Kidney capillary endothelial cell (primary cell): ENCODE data around the gene PCDHGA9.
"Not testable (repeated sequence)": the region's sequence is repeated elsewhere in the genome, so short reads cannot be mapped to it uniquely, and the experiment has no call there.

ENCODE experiments used
- DNase-seq: peaks from one replicate; pipeline ENCODE4 v3.0.0-alpha.2; 2018; ENCODE audit warnings: low spot score

PCDHGA9 gene

DNA sequence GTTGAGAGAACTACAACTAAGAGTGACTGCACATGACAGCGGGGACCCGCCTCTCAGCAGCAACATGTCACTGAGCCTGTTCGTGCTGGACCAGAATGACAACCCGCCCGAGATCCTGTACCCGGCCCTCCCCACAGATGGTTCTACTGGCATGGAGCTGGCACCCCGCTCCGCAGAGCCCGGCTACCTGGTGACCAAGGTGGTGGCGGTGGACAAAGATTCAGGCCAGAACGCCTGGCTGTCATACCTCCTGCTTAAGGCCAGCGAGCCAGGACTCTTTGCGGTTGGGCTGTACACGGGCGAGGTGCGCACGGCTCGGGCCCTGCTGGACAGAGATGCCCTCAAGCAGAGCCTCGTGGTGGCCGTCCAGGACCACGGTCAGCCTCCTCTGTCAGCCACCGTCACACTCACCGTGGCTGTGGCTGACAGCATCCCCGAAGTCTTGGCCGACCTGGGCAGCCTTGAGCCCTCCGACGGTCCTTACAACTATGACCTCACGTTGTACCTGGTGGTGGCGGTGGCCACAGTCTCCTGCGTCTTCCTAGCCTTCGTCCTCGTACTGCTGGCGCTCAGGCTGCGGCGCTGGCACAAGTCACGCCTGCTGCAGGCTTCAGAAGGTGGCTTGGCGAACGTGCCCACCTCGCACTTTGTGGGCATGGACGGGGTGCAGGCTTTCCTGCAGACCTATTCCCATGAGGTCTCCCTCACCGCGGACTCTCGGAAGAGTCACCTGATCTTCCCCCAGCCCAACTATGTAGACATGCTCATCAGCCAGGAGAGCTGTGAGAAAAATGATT, 17.9 kb upstream of the PCDHGA9 start:
- no peak for DNase-seq

DNA sequence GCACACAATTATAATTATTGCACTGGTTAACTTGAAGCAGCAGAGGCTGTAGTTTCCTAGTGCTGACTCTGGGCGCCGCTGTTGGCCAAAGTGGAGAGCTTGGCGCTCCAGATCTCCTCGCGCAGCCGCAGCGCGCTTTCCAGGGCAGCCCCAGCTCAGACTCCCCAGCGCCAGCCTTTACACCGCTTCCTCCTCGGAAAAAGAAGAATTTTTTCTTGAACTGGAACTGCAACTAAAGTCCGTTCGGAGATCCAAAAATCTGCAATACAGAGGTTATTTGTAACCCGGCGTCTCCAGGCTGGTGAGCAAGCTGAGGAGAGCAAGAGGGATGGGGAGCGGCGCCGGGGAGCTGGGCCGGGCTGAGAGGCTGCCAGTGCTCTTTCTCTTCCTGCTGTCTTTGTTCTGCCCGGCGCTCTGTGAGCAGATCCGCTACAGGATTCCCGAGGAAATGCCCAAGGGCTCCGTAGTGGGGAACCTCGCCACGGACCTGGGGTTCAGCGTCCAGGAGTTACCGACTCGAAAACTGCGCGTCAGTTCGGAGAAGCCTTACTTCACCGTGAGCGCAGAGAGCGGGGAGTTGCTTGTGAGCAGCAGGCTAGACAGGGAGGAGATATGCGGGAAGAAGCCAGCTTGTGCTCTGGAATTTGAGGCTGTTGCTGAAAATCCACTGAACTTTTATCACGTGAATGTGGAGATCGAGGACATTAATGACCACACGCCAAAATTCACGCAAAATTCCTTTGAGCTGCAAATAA, 14.8 kb upstream of the PCDHGA9 start, which contains the start of gene PCDHGB4:
Gene PCDHGB4, plus strand, starts transcription at position 142 of the 755 bp plus-strand sequence. Its CDS starts 187 bp downstream, at position 329.
- DNase-seq, result not testable (repeated sequence)

DNA sequence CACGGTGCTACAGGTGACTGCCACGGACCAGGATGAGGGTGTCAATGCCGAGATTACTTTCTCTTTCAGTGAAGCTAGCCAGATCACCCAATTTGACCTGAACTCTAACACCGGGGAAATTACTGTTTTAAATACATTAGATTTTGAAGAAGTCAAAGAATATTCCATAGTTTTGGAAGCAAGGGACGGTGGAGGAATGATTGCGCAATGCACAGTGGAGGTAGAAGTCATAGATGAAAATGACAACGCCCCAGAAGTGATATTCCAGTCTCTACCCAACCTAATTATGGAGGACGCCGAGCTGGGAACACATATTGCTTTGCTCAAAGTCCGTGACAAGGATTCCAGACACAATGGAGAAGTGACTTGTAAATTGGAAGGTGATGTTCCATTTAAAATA, 13.9 kb upstream of the PCDHGA9 start:
- no peak for DNase-seq

DNA sequence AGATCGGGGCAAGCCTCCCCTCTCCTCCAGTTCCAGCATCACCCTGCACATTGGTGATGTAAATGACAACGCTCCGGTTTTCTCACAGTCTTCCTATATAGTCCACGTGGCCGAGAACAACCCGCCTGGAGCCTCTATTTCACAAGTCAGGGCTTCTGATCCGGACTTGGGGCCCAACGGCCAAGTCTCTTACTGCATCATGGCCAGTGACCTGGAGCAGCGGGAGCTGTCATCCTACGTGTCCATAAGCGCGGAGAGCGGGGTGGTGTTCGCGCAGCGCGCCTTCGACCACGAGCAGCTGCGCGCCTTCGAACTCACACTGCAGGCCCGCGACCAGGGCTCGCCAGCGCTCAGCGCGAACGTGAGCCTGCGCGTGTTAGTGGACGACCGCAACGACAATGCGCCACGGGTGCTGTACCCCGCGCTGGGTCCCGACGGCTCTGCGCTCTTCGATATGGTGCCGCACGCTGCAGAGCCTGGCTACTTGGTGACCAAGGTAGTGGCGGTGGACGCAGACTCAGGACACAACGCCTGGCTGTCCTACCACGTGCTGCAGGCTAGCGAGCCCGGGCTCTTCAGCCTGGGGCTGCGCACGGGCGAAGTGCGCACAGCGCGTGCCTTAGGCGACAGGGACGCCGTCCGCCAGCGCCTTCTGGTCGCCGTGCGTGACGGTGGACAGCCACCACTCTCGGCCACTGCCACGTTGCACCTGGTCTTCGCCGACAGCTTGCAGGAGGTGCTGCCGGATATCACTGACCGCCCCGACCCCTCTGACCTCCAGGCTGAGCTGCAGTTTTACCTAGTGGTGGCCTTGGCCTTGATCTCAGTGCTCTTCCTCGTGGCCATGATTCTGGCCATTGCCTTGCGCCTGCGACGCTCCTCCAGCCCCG, 13.2 kb upstream of the PCDHGA9 start:
- no peak for DNase-seq

DNA sequence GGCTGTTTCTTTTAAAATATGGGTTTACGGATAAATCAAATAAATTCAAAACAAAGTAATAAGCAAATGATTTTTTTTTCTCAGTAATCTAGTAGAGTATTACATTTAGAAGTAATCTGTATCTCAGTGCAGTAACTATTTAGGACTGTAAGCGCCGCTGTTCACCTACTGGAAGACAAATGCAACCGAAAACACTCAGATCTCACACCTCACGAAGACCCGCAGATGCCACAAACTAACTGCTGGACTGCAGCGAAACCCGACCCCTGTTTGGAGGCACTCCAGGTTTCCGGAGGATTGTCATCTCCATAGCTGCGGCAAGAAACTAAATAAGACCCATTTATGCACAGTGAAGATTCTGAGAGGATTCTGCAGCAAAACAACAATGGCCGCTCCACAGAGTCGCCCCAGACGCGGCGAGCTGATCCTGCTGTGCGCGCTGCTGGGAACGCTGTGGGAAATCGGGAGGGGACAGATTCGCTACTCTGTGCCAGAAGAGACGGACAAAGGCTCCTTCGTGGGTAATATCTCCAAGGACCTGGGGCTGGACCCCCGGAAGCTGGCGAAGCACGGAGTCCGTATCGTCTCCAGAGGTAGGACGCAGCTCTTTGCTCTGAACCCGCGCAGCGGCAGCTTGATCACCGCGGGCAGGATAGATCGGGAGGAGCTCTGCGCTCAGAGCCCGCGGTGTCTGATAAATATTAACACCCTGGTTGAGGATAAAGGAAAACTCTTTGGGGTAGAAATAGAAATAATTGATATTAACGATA, 10.0 kb upstream of the PCDHGA9 start, which contains the start of gene PCDHGA8:
Gene PCDHGA8, plus strand, starts transcription at position 205 of the 770 bp plus-strand sequence. Its CDS starts 181 bp downstream, at position 386.
- no peak for DNase-seq

DNA sequence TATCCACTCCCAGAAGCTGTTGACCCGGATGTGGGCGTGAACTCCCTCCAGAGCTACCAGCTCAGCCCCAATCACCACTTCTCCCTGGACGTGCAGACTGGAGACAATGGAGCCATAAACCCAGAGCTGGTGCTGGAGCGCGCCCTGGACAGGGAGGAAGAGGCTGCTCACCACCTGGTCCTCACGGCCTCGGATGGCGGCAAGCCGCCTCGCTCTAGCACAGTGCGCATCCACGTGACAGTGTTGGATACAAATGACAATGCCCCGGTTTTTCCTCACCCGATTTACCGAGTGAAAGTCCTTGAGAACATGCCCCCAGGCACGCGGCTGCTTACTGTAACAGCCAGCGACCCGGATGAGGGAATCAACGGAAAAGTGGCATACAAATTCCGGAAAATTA, 9.3 kb upstream of the PCDHGA9 start:
- DNase-seq, result no peak

DNA sequence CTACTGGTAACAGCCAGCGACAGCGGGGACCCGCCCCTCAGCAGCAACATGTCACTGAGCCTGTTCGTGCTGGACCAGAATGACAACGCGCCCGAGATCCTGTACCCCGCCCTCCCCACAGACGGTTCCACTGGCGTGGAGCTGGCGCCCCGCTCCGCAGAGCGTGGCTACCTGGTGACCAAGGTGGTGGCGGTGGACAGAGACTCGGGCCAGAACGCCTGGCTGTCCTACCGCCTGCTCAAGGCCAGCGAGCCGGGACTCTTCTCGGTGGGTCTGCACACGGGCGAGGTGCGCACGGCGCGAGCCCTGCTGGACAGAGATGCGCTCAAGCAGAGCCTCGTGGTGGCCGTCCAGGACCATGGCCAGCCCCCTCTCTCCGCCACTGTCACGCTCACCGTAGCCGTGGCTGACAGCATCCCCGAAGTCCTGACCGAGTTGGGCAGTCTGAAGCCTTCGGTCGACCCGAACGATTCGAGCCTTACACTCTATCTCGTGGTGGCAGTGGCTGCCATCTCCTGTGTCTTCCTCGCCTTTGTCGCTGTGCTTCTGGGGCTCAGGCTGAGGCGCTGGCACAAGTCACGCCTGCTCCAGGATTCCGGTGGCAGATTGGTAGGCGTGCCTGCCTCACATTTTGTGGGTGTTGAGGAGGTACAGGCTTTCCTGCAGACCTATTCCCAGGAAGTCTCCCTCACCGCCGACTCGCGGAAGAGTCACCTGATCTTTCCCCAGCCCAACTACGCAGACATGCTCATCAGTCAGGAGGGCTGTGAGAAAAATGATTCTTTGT, 8.0 kb upstream of the PCDHGA9 start:
- DNase-seq, result not testable (repeated sequence)

DNA sequence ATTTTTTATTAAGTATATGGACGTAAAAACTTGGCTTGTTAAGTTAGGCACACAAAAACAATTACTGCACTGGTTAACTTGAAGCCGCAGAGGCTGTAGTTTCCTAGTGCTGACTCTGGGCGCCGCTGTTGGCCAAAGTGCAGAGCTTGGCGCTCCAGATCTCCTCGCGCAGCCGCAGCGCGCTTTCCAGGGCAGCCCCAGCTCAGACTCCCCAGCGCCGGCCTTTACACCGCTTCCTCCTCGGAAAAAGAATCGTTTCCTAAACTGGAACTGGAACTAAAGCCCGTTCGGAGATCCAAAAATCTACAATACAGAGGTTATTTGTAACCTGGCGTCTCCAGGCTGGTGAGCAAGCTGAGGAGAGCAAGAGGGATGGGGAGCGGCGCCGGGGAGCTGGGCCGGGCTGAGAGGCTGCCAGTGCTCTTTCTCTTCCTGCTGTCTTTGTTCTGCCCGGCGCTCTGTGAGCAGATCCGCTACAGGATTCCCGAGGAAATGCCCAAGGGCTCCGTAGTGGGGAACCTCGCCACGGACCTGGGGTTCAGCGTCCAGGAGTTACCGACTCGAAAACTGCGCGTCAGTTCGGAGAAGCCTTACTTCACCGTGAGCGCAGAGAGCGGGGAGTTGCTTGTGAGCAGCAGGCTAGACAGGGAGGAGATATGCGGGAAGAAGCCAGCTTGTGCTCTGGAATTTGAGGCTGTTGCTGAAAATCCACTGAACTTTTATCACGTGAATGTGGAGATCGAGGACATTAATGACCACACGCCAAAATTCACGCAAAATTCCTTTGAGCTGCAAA, 4.6 kb upstream of the PCDHGA9 start, which contains the start of gene PCDHGB5:
Gene PCDHGB5, plus strand, starts transcription at position 192 of the 796 bp plus-strand sequence. Its CDS starts 181 bp downstream, at position 373.
- DNase-seq, result not testable (repeated sequence)

DNA sequence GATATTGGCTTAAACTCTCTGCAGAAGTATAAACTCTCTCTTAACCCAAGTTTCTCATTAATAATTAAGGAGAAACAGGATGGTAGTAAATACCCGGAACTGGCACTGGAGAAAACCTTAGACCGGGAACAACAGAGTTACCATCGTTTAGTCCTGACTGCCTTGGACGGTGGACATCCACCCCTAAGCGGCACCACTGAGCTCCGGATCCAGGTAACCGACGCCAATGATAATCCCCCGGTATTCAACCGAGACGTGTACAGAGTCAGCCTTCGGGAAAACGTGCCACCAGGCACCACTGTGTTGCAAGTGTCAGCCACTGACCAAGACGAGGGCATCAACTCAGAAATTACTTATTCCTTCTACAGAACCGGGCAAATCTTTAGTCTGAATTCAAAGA, 4.0 kb upstream of the PCDHGA9 start:
- no peak for DNase-seq

DNA sequence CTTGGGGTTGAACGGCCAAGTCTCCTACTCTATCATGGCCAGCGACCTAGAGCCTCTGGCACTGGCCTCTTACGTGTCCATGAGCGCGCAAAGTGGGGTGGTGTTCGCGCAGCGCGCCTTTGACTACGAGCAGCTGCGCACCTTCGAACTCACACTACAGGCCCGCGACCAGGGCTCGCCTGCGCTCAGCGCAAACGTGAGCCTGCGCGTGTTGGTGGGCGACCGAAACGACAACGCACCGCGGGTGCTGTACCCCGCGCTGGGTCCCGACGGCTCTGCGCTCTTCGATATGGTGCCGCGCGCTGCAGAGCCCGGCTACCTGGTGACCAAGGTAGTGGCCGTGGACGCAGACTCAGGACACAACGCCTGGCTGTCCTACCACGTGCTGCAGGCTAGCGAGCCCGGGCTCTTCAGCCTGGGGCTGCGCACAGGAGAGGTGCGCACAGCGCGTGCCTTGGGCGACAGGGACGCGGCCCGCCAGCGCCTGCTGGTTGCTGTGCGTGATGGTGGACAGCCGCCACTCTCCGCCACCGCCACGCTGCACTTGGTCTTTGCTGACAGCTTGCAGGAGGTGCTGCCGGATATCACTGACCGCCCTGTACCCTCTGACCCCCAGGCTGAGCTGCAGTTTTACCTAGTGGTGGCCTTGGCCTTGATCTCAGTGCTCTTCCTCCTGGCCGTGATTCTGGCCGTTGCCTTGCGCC, 2.9 kb upstream of the PCDHGA9 start:
- DNase-seq, result no peak

DNA sequence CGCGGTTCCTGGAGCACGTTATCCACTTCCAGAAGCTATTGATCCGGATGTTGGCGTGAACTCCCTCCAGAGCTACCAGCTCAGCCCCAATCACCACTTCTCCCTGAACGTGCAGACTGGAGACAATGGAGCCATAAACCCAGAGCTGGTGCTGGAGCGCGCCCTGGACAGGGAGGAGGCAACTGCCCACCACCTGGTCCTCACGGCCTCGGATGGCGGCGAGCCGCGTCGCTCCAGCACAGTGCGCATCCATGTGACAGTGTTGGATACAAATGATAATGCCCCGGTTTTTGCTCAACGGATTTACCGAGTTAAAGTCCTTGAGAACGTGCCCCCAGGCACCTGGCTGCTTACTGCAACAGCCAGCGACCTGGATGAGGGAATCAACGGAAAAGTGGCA, 809 bp downstream of the PCDHGA9 start:
- no peak for DNase-seq

DNA sequence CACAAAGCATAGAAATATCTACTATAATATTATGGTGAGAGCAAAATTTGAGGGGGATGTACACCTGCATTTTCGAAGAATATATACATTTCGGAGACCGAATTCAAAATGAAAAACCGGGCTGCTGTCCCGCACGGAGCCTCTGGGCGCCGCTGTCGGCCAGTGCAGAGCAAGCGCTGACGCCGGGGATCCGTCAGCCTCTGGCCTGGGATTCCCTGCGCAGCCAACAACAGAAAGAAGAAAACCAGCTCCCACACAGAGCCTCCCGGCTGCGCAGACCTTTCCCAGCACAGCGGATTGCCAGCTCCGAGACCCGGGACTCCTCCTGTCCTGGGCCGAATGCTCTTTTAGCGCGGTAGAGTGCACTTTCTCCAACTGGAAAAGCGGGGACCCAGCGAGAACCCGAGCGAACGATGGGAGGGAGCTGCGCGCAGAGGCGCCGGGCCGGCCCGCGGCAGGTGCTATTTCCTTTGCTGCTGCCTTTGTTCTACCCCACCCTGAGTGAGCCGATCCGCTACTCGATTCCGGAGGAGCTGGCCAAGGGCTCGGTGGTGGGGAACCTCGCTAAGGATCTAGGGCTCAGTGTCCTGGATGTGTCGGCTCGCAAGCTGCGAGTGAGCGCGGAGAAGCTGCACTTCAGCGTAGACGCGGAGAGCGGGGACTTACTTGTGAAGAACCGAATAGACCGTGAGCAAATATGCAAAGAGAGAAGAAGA, 5.4 kb downstream of the PCDHGA9 start, which contains the start of gene PCDHGB6:
Gene PCDHGB6, plus strand, starts transcription at position 232 of the 716 bp plus-strand sequence. Its CDS starts 182 bp downstream, at position 414.
- not testable (repeated sequence) for DNase-seq

DNA sequence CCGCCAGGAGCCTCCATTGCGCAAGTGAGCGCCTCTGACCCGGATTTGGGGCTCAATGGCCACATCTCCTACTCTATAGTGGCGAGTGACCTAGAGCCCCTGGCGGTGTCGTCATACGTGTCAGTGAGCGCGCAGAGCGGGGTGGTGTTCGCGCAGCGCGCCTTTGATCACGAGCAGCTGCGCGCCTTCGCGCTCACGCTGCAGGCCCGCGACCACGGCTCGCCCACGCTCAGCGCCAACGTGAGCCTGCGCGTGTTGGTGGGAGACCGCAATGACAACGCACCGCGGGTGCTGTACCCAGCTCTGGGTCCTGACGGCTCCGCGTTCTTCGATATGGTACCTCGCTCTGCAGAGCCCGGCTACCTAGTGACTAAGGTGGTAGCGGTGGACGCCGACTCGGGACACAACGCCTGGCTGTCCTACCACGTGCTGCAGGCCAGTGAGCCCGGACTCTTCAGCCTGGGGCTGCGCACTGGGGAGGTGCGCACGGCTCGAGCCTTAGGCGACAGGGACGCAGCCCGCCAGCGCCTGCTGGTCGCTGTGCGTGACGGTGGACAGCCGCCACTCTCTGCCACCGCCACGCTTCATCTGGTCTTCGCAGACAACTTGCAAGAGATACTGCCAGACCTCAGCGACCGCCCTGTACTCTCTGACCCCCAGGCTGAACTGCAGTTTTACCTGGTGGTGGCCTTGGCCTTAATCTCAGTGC, 7.2 kb downstream of the PCDHGA9 start:
- DNase-seq, result no peak

DNA sequence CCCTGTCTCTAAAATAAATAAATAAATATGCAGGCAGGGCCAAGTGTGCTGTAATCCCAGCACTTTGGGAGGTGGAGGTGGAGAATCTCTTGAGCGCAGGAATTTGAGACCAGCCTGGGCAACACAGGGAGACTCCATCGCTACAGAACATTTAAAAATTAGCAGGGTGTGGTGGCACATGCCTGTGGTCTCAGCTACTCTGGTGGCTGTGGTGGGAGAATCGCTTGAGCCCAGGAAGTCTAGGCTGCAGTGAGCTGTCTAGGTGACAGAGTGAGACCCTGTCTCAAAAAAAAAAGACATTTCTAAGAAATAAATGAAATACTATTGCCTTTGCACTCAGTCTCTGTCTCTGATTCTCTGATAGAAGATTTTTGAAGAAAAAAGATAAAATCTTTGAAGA, 9.0 kb downstream of the PCDHGA9 start:
- DNase-seq, result no peak

DNA sequence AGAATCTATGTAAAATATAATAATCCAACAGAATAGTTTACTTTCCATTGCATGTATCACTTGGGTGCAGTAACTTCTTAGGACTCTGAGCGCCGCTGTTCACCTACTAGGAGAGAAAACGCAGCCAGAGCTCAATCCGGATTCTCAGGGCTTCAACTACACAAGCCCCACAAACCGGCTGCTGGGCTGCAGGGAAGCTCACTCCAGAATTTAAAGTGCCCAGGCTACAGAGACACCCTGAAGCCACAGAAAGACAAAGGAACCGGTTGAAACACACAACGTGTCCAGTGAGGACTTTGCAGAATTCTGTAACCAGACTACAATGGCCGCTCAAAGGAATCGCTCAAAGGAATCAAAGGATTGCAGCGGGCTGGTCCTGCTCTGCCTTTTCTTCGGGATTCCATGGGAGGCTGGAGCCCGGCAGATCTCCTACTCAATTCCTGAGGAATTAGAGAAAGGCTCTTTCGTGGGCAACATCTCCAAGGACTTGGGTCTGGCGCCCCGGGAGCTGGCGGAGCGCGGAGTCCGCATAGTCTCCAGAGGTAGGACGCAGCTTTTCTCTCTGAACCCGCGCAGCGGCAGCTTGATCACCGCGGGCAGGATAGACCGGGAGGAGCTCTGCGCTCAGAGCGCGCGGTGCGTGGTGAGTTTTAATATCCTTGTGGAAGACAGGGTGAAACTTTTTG, 10.4 kb downstream of the PCDHGA9 start, which contains the start of gene PCDHGA10:
Gene PCDHGA10, plus strand, starts transcription at position 134 of the 686 bp plus-strand sequence. Its CDS starts 189 bp downstream, at position 323.
- DNase-seq, result peak; percentile 58

DNA sequence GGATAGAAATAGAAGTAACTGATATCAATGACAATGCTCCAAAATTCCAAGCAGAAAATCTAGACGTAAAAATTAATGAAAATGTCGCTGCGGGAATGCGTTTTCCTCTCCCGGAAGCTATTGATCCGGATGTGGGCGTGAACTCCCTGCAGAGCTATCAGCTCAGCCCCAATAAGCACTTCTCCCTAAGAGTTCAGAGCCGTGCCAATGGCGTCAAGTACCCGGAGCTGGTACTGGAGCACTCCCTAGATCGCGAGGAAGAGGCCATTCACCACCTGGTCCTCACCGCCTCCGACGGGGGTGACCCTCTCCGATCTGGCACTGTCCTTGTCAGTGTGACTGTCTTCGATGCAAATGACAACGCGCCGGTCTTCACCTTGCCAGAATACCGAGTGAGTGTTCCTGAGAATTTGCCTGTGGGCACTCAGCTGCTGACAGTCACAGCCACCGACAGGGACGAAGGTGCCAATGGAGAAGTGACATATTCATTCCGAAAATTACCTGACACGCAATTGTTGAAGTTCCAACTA, 11.0 kb downstream of the PCDHGA9 start:
- DNase-seq, result no peak
